GM12875 (cell line): ENCODE results near the gene FNDC3A.

ENCODE experiments used
- H3K4me3 ChIP-seq: one replicate; pipeline ENCODE4 v1.5.1; 2011; ENCODE audit warnings: low read depth, low read length, control low read depth
- TF ChIP-seq, protein P1 (sequence below): IDR thresholded peaks from 2 replicates; pipeline ENCODE4 v1.5.1; 2011; ENCODE audit warnings: low read depth, mild to moderate bottlenecking, control low read depth, inconsistent platforms, low read length, moderate library complexity, borderline replicate concordance; ENCODE audit not compliant: insufficient read depth

The FNDC3A gene

DNA sequence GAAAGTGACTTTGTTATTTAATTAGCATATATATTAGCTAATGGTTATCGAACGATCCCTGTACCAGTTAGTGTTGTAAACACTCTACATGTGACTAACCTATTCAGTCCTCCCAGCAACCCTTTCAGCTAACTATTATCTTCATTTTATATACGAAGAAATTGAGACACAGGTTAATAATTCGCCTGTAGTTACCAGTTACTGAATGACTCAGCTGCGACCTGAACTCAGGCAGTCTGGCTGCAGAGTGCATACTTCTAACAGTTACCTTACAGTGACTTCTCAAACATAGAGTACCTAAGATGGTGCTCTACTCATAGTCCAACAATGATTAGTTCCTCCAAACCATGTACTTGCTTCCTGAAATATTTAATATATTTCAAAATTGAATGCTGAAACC is 117.7 kb downstream of the FNDC3A start:
- TF ChIP-seq, protein P1, sequence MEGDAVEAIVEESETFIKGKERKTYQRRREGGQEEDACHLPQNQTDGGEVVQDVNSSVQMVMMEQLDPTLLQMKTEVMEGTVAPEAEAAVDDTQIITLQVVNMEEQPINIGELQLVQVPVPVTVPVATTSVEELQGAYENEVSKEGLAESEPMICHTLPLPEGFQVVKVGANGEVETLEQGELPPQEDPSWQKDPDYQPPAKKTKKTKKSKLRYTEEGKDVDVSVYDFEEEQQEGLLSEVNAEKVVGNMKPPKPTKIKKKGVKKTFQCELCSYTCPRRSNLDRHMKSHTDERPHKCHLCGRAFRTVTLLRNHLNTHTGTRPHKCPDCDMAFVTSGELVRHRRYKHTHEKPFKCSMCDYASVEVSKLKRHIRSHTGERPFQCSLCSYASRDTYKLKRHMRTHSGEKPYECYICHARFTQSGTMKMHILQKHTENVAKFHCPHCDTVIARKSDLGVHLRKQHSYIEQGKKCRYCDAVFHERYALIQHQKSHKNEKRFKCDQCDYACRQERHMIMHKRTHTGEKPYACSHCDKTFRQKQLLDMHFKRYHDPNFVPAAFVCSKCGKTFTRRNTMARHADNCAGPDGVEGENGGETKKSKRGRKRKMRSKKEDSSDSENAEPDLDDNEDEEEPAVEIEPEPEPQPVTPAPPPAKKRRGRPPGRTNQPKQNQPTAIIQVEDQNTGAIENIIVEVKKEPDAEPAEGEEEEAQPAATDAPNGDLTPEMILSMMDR, result no peak
- no peak overlapping the region for H3K4me3 ChIP-seq

GRCh38 chr13:49097374-49097773 is 121.7 kb downstream of the FNDC3A start:
- TF ChIP-seq, protein P1, result no peak
- no peak overlapping the region for H3K4me3 ChIP-seq

DNA sequence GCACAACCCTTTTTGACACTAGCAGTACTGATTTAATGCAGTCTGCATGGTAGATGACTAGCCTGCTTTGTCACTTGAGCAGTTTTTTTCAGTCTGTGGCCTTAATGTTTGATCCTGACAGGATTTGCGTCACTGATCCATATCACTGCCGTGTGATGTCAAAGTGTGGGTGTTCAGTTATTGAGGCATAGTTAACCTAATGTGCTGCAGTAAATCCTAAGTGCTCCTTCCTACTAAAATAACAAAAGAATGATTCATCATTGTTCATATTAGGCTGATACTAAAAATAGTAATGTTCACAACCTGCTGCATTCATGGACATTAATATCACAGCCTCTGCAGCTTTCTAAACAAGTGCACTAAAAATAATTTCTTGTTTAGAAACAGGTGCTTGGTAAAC is 122.5 kb downstream of the FNDC3A start:
- no peak overlapping the region for H3K4me3 ChIP-seq
- TF ChIP-seq, protein P1, result no peak

DNA sequence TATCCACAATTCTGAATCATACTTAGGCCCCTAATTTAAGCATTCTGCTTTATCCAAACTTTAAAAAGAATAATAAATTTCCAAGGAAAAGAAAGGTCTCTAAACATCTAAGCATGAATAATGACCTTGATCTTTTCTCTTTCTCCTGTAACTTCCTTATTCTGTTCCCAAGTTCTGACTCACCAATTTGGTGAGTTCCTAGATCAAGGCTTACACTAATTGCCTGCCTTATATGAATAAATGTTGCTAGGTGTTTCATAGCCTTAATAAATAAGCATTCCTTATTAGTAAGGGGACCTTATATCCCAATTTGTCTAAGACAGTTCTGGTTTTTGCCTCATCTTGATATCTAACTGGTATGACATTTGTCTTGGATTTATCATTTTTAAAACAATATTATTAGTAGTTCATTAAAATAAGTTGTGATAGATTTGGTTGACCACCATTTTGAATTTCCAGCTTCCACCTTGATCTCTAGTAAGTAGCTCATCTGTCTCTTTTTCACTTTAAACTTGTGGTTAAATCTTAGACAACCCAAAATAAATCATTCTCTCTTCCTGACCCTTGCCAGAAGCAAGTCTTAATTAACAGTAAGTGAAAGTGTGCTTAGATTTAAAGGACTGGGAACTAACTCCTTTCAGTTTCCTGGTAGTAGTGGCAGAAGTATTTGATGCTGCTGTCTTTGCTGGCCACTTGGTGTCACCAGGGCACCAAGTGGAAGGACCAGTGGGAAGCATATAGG is 123.2 kb downstream of the FNDC3A start:
- no peak overlapping the region for H3K4me3 ChIP-seq
- TF ChIP-seq, protein P1, result peak; percentile 31; the same call in 1 of the 2 replicates

- TF ChIP-seq, protein P1, result no peak
- no peak overlapping the region for H3K4me3 ChIP-seq
Measured at GRCh38 chr13:49099513-49099877, 123.8 kb downstream of the FNDC3A start.

DNA sequence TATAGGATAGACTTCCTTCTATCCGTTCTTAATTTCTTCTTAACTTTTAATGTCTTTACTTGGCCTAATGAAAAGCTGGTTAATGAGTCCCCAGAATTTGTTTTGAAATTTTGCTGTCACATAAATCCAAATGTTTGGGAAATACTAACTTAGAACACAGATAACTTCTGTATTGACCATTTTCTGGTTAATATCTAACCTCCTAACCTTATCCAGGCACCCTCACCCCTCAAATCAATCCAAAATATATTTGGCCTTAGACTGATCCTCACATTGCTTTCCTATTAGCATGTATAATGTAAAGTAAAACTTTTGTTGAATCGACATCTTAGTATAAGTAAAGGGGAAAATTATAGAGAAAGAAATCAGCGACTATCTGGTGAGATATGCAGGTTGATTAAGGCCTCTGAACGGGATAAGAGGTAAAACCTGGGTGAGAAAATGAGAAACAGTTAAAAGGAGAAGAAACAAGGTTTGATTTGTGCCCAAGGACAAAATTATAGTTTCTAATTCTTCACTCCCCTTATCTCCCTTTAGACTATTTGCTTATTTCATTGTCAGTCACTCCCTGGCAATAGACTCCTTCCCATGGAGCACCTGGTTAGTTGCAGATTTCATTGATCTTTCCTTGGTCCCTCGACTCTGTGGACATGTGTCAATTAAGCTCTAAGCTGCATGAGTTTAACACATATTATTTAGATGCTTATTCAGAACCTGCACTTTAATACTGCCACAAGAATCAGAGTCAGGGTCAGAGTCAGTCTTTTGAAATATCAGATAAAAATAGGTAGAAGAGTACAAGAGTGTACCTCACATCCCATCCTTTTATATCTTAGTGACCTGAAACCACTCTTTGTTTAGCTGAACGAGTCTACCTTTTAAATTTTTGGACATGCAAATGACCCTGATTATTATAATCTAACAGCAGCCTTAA is 125.2 kb downstream of the FNDC3A start:
- H3K4me3 ChIP-seq, result no peak overlapping the region
- TF ChIP-seq, protein P1, result no peak
